ENCODE results near the gene ATP5ME.

DNA sequence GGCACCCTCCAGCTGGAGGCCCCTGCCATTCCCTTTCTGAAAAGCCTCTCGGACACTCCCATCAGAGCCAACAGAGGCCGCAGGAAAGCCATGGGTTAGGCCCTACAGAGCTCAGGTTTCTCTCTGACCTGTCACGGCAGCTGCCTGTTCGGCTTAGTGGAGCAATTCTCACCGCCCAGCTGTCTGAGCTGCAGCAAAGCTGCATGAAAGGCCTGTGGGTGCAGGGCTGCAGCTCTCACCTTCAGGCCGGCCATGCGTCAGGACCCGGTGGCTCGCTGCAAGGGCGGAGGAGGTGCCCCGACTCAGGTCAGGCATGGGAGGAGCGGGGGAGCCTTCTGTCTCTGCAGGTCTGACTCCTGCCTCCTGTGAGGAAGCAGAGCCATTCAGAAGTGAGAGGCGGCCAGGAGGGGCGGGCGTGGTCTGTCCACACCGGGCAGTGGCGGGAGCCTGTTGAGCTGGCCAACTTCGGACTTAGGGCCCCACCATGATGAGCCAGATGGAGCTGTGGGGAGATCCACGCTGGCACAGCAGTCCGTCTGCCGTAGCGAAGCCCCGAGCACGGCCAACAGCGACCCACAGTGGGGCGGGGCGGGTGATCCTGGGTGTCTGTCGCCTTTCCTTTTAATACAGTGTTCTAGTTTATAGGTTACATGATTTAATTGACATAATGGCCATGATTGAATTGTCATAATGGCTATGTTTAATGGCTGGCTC lies 25.3 kb downstream of the ATP5ME start:
- TF ChIP-seq POLR2A (IDR thresholded peaks at IDR 0.05; ENCODE audit: low read length) (no peak), GATA1 (IDR thresholded peaks at IDR 0.05; ENCODE audit: low read depth, low read length) (no peak)

Measured in erythroblast (primary cell).